Naive thymus-derived CD4-positive, alpha-beta T cell (primary cell): ENCODE results near the gene SERF2. TPM values are rescaled to one million over a fixed set of nuclear protein-coding genes. Genes with fewer than 3 reads are reported as not detected.
A peak's percentile ranks its signal among the peaks of the same experiment; 100 is the strongest.
"Not testable (repeated sequence)": the region's sequence is repeated elsewhere in the genome, so short reads cannot be mapped to it uniquely, and the experiment has no call there.

Experiments
- ATAC-seq: fragments of 150-1000 bp; cut with Tn5 transposase; 2 replicates; pipeline ENCODE4 v1.10.0; 2021; ENCODE audit warnings: mild to moderate bottlenecking, moderate library complexity
- CTCF ChIA-PET: fragments of 350-600 bp; sonication (Branson Sonifier 250); formaldehyde crosslinking; loops from one replicate; lab custom pipeline; 2021; ENCODE audit warnings: antibody characterized with exemption; lab: Charles Lee
- POLR2A ChIA-PET: fragments of 350-600 bp; sonication (Branson Sonifier 250); formaldehyde crosslinking; loops from one replicate; lab custom pipeline; 2021; ENCODE audit warnings: antibody characterized with exemption, inconsistent platforms; lab: Charles Lee
- DNase-seq, 9 donors: peaks; one replicate each; pipeline versions ENCODE4 v3.0.0 to v3.0.0-alpha.2; 2020 to 2022; ENCODE audit warnings: mixed read lengths in 1 of 9
- H3K27ac ChIP-seq: one replicate; pipeline ENCODE4 v1.7.0; 2013; ENCODE audit warnings: mild to moderate bottlenecking, low read depth, low read length, moderate library complexity
- H3K27me3 ChIP-seq, 2 donors: one replicate each; pipeline ENCODE4 v1.7.0; 2013; ENCODE audit warnings: low read length in 2 of 2, mild to moderate bottlenecking in 2 of 2, moderate library complexity in 2 of 2; ENCODE audit not compliant: control insufficient read depth in 2 of 2, insufficient read depth in 2 of 2
- H3K36me3 ChIP-seq, 3 experiments: 1 replicate in 2 of 3; 2 replicates in 1 of 3; pipeline ENCODE4 v1.7.0; 2013; ENCODE audit warnings: low read length in 3 of 3, mild to moderate bottlenecking in 3 of 3, moderate library complexity in 1 of 3; ENCODE audit not compliant: insufficient read depth in 3 of 3, control insufficient read depth in 2 of 3
- H3K4me1 ChIP-seq, 2 donors: one replicate each; pipeline ENCODE4 v1.7.0; 2013; ENCODE audit warnings: low read length in 2 of 2, mild to moderate bottlenecking in 2 of 2, moderate library complexity in 1 of 2; ENCODE audit not compliant: control insufficient read depth in 2 of 2, insufficient read depth in 2 of 2
- H3K4me3 ChIP-seq: 2 replicates; pipeline ENCODE4 v1.7.0; 2013; ENCODE audit warnings: mild to moderate bottlenecking, low read length
- H3K9me3 ChIP-seq, 3 experiments: 1 replicate in 2 of 3; 2 replicates in 1 of 3; pipeline ENCODE4 v1.7.0; 2013; ENCODE audit warnings: low read length in 3 of 3; ENCODE audit not compliant: control insufficient read depth in 2 of 3
- H3K27ac Mint-ChIP-seq, 9 donors: one replicate each; pipeline ENCODE4 v1.8.0; 2020 to 2022; ENCODE audit warnings: mixed read lengths in 9 of 9, mild to moderate bottlenecking in 8 of 9, moderate library complexity in 5 of 9, inconsistent platforms in 2 of 9
- H3K27me3 Mint-ChIP-seq, 5 donors: one replicate each; pipeline ENCODE4 v1.8.0; 2021 to 2022; ENCODE audit warnings: mixed read lengths in 5 of 5, mild to moderate bottlenecking in 1 of 5
- H3K36me3 Mint-ChIP-seq, 5 donors: one replicate each; pipeline ENCODE4 v1.8.0; 2020 to 2022; ENCODE audit warnings: mixed read lengths in 5 of 5, mild to moderate bottlenecking in 3 of 5, inconsistent platforms in 1 of 5
- H3K4me1 Mint-ChIP-seq, 7 donors: one replicate each; pipeline ENCODE4 v1.8.0; 2020 to 2022; ENCODE audit warnings: mixed read lengths in 7 of 7, mild to moderate bottlenecking in 3 of 7, inconsistent platforms in 1 of 7
- H3K4me3 Mint-ChIP-seq, 10 donors: one replicate each; pipeline ENCODE4 v1.8.0; 2020 to 2022; ENCODE audit warnings: mild to moderate bottlenecking in 10 of 10, mixed read lengths in 10 of 10, moderate library complexity in 6 of 10, inconsistent platforms in 2 of 10
- H3K9me3 Mint-ChIP-seq, 11 donors: one replicate each; pipeline ENCODE4 v1.8.0; 2020 to 2022; ENCODE audit warnings: mixed read lengths in 11 of 11, mild to moderate bottlenecking in 4 of 11, inconsistent platforms in 1 of 11, moderate library complexity in 1 of 11
- intact Hi-C, 2 donors: fragments of 100-400 bp; cut with micrococcal nuclease; formaldehyde crosslinking; loops; one replicate each; pipeline ENCODE4 v1.15.1; 2023
- polyA plus RNA-seq, 2 donors: library from polyadenylated mRNA; unstranded; fragments of 300-500 nt; fragmentation: Illumina TruSeq; gene quantifications; one replicate each; pipeline ENCODE4 v1.2.3, GENCODE V29; 2021
- total RNA-seq, 6 experiments: library from RNA in 5 of 6; stranded (reverse) in 5 of 6; gene quantifications; 1 replicate in 5 of 6; 2 replicates in 1 of 6; pipeline ENCODE4 v1.2.3 and lab custom pipeline; 2021 to 2026

The SERF2 gene
- total and polyA plus RNA-seq, 7 experiments from 2014 or later, result 358 to 2,070 (median 569) TPM

DNA sequence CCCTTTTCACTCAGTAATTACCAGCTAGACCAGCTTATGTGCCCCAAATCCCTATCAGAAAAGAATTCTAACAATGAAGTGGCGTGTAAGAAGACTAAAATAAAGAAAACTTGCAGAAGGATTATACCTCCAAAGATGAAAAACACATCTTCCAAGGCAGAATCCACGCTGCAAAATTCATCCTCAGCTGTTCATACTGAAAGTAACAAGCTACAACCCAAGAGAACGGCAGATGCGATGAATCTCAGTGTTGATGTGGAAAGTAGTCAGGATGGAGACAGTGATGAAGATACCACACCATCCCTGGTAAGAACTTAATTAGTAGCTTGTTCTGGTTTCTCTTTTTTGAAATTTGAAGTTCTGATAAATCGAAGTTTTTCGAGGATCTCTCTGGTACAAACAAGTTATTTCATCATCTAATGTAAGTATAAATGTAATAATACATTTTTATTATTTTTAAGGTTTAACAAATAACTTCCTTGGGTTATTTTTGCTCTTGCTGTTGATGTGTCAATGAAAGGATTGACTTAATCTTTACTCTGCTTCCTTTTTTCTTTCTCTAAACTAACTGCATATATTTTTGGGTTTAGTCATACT lies 36.0 kb downstream of the SERF2 start:
- Mint-ChIP-seq H3K4me3 (peak overlapping the region; percentile 85 to 98 (median 91)), H3K27me3 (no peaks in the 10 kb centered on the region), H3K9me3 (no peaks in the 10 kb centered on the region), H3K36me3 (peaks cover 0 to 20% (median 0%) of the 10 kb centered on the region in 5 donors), H3K27ac (peak overlapping the region; percentile 48 to 94 (median 88)), H3K4me1 (peaks cover 32 to 68% (median 52%) of the 10 kb centered on the region in 7 donors)
- H3K4me3 ChIP-seq, result peak overlapping the region; percentile 54
- POLR2A ChIA-PET, result interaction anchor here (1.1 to 2.2 kb wide), 6 partner anchors 27 to 77 kb away, joined by 3 to 17 read pairs (median 4); partner anchors contain the start of genes ELL3, HYPK, SERF2 and SERINC4
- intact Hi-C loops, result loop anchor here (10.0 kb wide), 2 partner anchors 897 to 1553 kb away; partner anchors contain the start of genes GANC (in 1 of the 2) and TMEM87A (in 1 of the 2)
- DNase-seq (peak in 2 of 9 donors; percentile 16 to 20), ATAC-seq (no peak)
- peaks cover 0 to 4% (median 0%) of the 10 kb centered on the region in 3 experiments for H3K36me3 ChIP-seq
- peak overlapping the region; percentile 73 for H3K27ac ChIP-seq
- peaks cover 21 to 25% of the 10 kb centered on the region in 2 donors for H3K4me1 ChIP-seq
- CTCF ChIA-PET, result interaction anchor here (0.5 kb wide), 1 partner anchor 51 kb away, joined by 3 read pairs; the partner anchor contains the start of gene ELL3
- no peaks in the 10 kb centered on the region for H3K27me3 ChIP-seq
- no peaks in the 10 kb centered on the region for H3K9me3 ChIP-seq

DNA sequence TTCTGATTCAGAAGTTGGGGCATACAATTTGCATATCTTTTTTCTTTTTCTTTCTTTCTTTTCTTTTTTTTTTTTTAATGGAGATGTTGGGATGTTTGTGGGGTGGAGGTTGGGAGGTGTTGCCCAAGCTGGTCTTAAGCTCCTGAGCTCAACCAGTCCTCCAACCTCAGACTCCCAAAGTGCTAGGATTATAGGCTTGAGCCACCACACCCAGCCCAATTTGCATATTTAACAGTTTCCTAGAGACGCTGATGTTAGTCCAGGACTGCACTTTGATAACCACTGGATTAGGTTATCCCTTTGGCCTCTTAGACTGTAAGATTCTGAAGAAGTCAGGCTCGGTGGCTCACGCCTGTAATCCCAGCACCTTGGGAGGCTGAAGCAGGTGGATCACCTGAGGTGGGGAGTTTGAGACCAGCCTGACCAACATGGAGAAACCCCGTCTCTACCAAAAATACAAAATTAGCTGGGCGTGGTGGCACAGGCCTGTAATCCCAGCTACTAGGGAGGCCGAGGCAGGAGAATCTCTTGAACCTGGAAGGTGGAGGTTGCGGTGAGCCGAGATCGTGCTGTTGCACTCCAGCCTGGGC lies 37.9 kb downstream of the SERF2 start:
- intact Hi-C loops, result loop anchor here (10.0 kb wide), 2 partner anchors 895 to 1555 kb away; partner anchors contain the start of genes GANC (in 1 of the 2) and TMEM87A (in 1 of the 2)
- H3K4me1 Mint-ChIP-seq, result peaks cover 26 to 53% (median 46%) of the 10 kb centered on the region in 7 donors
- H3K4me3 Mint-ChIP-seq, result peak overlapping the region in 2 of 10 donors; percentile 5 to 24
- POLR2A ChIA-PET, H3K27me3 Mint-ChIP-seq, H3K9me3 ChIP-seq, H3K27me3 ChIP-seq, H3K4me3 ChIP-seq, H3K9me3 Mint-ChIP-seq, CTCF ChIA-PET, ATAC-seq, DNase-seq, H3K36me3 ChIP-seq, H3K27ac ChIP-seq: not testable (repeated sequence)
- H3K27ac Mint-ChIP-seq, result peak overlapping the region in 5 of 9 donors; percentile 18 to 84 (median 43)
- peaks cover 0 to 19% (median 3%) of the 10 kb centered on the region in 5 donors for H3K36me3 Mint-ChIP-seq
- H3K4me1 ChIP-seq, result peaks cover 14 to 16% of the 10 kb centered on the region in 2 donors

DNA sequence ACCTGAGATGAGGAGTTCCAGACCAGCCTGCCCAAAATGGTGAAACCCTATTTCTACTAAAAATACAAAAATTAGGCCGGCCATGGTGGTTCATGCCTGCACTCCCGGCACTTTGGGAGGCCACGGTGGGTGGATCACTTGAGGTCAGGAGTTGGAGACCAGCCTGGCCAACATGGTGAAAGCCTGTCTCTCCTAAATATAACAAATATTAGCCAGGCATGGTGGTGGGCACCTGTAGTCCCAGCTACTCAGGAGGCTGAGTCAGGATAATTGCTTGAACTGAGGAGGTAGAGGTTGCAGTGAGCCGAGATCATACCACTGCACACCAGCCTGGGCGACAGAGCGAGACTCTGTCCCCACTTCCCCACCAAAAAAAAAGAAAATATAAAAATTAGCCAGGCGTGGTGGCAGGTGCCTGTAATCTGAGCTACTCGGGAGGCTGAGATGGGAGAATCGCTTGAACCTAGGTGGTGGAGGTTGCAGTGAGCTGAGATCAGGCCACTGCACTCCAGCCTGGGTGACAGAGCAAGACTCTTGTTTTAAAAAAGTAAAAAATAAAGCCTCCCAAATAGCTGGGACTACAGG lies 38.7 kb downstream of the SERF2 start:
- H3K27me3 Mint-ChIP-seq, H3K4me3 ChIP-seq, ATAC-seq, H3K27me3 ChIP-seq, H3K9me3 Mint-ChIP-seq, CTCF ChIA-PET, H3K9me3 ChIP-seq, intact Hi-C loops, DNase-seq, H3K27ac ChIP-seq, H3K36me3 ChIP-seq: not testable (repeated sequence)
- H3K36me3 Mint-ChIP-seq, result peaks cover 0 to 22% (median 8%) of the 10 kb centered on the region in 5 donors
- peak overlapping the region in 1 of 10 donors; percentile 25 for H3K4me3 Mint-ChIP-seq
- H3K4me1 ChIP-seq, result peaks cover 14 to 15% of the 10 kb centered on the region in 2 donors
- POLR2A ChIA-PET, result interaction anchor here (1.1 kb wide), 1 partner anchor 38 kb away, joined by 5 read pairs; no protein-coding TSS in a partner anchor
- H3K27ac Mint-ChIP-seq, result peak overlapping the region in 2 of 9 donors; percentile 18 to 21
- peaks cover 26 to 50% (median 46%) of the 10 kb centered on the region in 7 donors for H3K4me1 Mint-ChIP-seq

DNA sequence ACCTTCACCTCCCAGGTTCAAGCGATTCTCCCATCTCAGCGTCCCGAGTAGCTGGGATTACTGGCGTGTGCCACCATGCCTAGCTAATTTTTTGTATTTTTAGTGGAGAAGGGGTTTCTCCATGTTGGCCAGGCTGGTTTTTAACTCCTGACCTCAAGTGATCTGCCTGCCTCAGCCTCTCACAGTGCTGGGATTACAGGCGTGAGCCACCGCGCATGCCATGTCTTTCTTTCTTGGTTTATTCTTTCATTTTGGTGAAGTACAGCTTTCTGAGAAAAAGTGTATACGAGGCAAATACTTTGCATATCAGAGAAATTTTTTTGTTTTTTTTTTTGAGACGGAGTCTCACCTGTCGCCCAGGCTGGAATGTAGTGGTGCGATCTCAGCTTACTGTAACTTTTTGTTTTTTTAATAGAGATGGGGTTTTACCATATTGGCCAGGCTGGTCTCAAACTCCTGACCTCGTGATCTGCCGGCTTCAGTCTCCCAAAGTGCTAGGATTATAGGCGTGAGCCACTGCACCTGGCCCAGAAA lies 39.5 kb downstream of the SERF2 start:
- peak overlapping the region in 1 of 10 donors; percentile 67 for H3K4me3 Mint-ChIP-seq
- POLR2A ChIA-PET, result interaction anchor here (1.1 kb wide), 1 partner anchor 38 kb away, joined by 5 read pairs; no protein-coding TSS in a partner anchor
- H3K9me3 ChIP-seq, H3K9me3 Mint-ChIP-seq, H3K36me3 ChIP-seq, H3K27ac ChIP-seq, intact Hi-C loops, H3K27me3 ChIP-seq, ATAC-seq, DNase-seq, H3K4me1 ChIP-seq, H3K4me3 ChIP-seq, H3K27me3 Mint-ChIP-seq: not testable (repeated sequence)
- peaks cover 26 to 43% (median 39%) of the 10 kb centered on the region in 7 donors for H3K4me1 Mint-ChIP-seq
- H3K27ac Mint-ChIP-seq, result peak overlapping the region in 4 of 9 donors; percentile 8 to 75 (median 42)
- CTCF ChIA-PET, result interaction anchor here (0.5 to 0.8 kb wide), 2 partner anchors 666 to 746 kb away, joined by 3 to 4 read pairs; no protein-coding TSS in a partner anchor
- peaks cover 0 to 24% (median 8%) of the 10 kb centered on the region in 5 donors for H3K36me3 Mint-ChIP-seq

DNA sequence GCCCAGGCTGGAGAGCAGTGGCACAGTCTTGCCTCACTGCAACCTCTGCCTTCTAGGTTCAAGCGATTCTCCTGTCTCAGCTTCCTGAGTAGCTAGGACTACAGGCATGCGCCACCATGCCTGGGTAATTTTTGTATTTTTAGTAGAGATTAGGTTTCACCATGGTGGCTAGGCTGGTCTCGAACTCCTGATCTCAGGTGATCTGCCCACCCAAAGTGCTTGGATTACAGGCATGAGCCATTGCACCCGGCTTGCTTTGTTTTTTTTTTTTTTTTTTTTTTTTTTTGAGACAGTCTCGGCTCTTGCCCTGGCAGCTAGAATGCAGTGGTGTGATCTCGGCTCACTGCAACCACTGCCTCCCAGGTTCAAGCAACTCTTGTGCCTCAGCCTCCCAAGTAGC lies 40.4 kb downstream of the SERF2 start:
- POLR2A ChIA-PET, intact Hi-C loops, H3K36me3 ChIP-seq, H3K4me3 ChIP-seq, H3K27me3 ChIP-seq, ATAC-seq, H3K4me1 ChIP-seq, H3K27me3 Mint-ChIP-seq, H3K9me3 ChIP-seq, DNase-seq, H3K9me3 Mint-ChIP-seq, H3K27ac ChIP-seq: not testable (repeated sequence)
- CTCF ChIA-PET, result interaction anchor here (0.8 kb wide), 1 partner anchor 1625 kb away, joined by 4 read pairs; no protein-coding TSS in a partner anchor
- Mint-ChIP-seq H3K36me3 (peaks cover 0 to 24% (median 11%) of the 10 kb centered on the region in 5 donors), H3K4me3 (peak overlapping the region in 1 of 10 donors; percentile 67), H3K4me1 (peaks cover 21 to 43% (median 32%) of the 10 kb centered on the region in 7 donors), H3K27ac (peak overlapping the region in 2 of 9 donors; percentile 8 to 75)

DNA sequence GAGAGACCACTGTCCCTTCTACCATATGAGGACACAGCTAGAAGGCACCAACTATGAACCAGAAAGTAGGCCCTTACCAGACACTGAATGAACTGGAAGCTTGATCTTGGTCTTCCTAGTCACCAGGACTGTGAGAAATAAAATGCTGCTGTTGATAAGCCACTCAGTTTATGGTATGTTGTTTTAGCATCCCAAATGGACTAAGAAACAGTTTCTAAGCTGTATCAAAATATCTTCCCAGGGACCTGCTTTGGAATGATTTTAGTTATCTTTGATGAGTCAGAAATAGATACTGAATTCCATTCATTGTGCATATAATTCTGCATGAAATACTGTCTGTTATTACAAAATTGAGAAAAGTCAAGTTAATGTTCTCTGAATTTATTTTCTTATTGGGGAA lies 53.3 kb downstream of the SERF2 start:
- CTCF ChIA-PET, result interaction anchor here (0.6 kb wide), 1 partner anchor 553 kb away, joined by 9 read pairs; no protein-coding TSS in a partner anchor
- peak overlapping the region in 1 of 9 donors; percentile 12 for H3K27ac Mint-ChIP-seq

More for the DNA sequence above, 53.3 kb downstream of the SERF2 start:
- Mint-ChIP-seq H3K4me1 (peaks cover 0 to 6% (median 0%) of the 10 kb centered on the region in 7 donors), H3K9me3 (no peaks in the 10 kb centered on the region), H3K27me3 (no peaks in the 10 kb centered on the region), H3K4me3 (no peak overlapping the region), H3K36me3 (peaks cover 0 to 30% (median 18%) of the 10 kb centered on the region in 5 donors)
- Histone ChIP-seq H3K4me3 (no peak overlapping the region), H3K36me3 (peaks cover 0 to 21% (median 4%) of the 10 kb centered on the region in 3 experiments), H3K27ac (no peak overlapping the region), H3K9me3 (no peaks in the 10 kb centered on the region), H3K27me3 (no peaks in the 10 kb centered on the region), H3K4me1 (no peaks in the 10 kb centered on the region)
- intact Hi-C loops, result no loop called here
- ATAC-seq (no peak), DNase-seq (no peak)
- POLR2A ChIA-PET, result no interaction called here
